NB4 (cell line): ENCODE data around the gene OTUD7B.

ENCODE experiments used
- CTCF ChIP-seq: IDR thresholded peaks from one replicate; pipeline ENCODE4 v1.5.1; 2012; ENCODE audit warnings: low read depth, low read length
- MAX ChIP-seq: IDR thresholded peaks from 2 replicates; pipeline ENCODE4 v1.6.1; 2011; ENCODE audit warnings: low read depth, low read length
- MYC ChIP-seq: IDR thresholded peaks from 2 replicates; pipeline ENCODE4 v1.6.1; 2011; ENCODE audit warnings: low read depth, low read length
- POLR2A ChIP-seq: IDR thresholded peaks from 2 replicates; pipeline ENCODE4 v1.6.1; 2011; ENCODE audit warnings: mild to moderate bottlenecking; ENCODE audit not compliant: insufficient read length; ENCODE audit errors: extremely low read depth

GRCh38 chr1:149915429-149916192, 94.9 kb downstream of the OTUD7B start:
- TF ChIP-seq CTCF (no peak), MAX (no peak), POLR2A (no peak), MYC (no peak)
